ENCODE data around the gene TES.
"Not testable (repeated sequence)": the region's sequence is repeated elsewhere in the genome, so short reads cannot be mapped to it uniquely, and the experiment has no call there.

TES gene

GRCh38 chr7:116292381-116292780 lies 82.0 kb downstream of the TES start:
- no peak for DNase-seq

GRCh38 chr7:116293139-116293538 lies 82.8 kb downstream of the TES start:
- no peak for DNase-seq

GRCh38 chr7:116293633-116294032 lies 83.3 kb downstream of the TES start:
- no peak for DNase-seq

GRCh38 chr7:116295903-116296302 lies 85.6 kb downstream of the TES start:
- not testable (repeated sequence) for DNase-seq

GRCh38 chr7:116298055-116298454 lies 87.7 kb downstream of the TES start:
- no peak for DNase-seq

DNA sequence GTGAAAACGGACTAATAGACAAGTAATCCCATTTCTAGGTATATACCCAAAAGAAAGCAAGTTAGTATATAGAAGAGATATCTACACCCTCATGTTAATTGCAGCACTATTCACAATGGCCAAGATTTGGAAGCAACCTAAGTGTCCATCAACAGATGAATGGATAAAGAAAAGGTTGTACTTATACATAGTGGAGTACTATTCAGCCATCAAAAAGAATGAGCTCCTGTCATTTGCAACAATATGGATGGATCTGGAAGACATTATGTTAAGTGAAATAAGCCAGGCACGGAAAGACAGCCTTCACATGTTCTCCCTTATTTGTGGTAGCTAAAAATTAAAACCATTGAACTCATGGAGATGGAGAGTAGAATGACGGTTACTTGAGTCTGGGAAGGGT lies 88.2 kb downstream of the TES start:
- no peak for DNase-seq

DNA sequence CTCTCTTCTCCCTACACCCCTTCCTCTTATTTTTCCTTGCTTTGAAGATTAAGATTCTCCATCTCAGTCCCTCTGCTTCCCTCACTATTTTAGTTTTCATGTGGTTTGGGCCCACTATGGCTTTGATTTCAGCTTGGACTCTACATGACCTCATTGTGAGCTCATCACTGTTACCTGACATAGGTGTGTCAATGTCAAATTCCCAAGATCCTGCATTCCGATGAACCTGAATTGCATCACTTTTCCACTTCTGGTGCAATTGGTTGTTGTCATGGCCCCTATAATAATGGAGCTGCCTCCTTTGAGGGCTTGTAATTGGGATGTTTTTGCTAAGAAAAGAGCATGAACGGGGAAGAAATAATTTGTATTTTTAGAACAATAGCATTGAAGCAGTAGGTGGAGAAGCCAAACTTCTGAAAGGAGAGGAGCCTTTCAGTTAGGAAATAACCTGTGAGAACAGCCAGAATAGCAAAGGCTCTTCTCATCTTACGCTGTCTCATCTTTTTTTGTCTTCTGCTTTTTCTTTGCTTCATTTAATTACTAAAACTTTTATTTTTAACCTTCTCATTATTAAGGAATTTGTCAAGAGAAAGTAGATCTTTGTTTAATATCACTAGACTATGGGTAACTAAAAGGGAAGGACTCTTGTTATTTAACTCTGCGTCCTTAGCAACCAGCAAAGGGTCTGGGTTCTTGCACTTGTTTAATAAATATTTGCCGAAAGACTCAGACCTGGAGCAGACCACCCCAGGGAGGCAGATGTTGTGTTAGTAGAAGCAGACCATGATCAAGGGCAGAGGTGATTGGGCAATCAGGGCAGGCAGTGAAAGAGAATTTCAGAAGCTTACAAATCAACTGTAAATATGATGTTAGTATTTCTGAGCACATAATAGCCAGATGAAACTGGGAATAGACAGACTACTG lies 95.4 kb downstream of the TES start:
- no peak for DNase-seq

GRCh38 chr7:116306409-116307048 lies 96.2 kb downstream of the TES start:
- DNase-seq: no peak

DNA sequence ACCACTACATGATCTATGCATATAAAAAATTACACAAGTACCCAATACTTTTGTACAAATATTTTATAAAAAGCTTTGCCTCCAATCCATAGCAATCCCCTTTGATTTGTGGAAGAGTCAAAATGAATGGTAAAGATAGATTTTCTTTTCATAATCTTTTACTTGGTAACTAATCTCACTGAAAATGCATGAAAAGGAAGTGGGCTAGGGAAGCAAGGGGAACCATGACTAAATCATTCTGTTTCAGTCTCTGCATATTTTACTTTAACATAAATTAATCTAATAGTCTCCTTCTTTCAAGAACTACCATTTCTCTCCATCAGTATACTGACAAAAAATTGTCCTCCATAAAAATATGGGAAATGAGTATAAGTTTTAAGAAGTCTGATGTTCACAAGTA lies 96.9 kb downstream of the TES start:
- no peak for DNase-seq

Data from activated CD4-positive, alpha-beta T cell treated with anti-CD3 and anti-CD28 coated beads, Interleukin-2, amount 50 U/mL, for 16 hours (primary cell).